GM21737 (cell line): ENCODE data around the gene TMEM132D.
"Not testable (repeated sequence)": the region's sequence is repeated elsewhere in the genome, so short reads cannot be mapped to it uniquely, and the experiment has no call there.

Experiments used
- ATAC-seq: cut with Tn5 transposase; IDR thresholded peaks from one replicate; pipeline ENCODE4 v1.9.1; 2021; ENCODE audit warnings: mild to moderate bottlenecking, moderate library complexity; ENCODE audit not compliant: unreplicated experiment

The TMEM132D gene

DNA sequence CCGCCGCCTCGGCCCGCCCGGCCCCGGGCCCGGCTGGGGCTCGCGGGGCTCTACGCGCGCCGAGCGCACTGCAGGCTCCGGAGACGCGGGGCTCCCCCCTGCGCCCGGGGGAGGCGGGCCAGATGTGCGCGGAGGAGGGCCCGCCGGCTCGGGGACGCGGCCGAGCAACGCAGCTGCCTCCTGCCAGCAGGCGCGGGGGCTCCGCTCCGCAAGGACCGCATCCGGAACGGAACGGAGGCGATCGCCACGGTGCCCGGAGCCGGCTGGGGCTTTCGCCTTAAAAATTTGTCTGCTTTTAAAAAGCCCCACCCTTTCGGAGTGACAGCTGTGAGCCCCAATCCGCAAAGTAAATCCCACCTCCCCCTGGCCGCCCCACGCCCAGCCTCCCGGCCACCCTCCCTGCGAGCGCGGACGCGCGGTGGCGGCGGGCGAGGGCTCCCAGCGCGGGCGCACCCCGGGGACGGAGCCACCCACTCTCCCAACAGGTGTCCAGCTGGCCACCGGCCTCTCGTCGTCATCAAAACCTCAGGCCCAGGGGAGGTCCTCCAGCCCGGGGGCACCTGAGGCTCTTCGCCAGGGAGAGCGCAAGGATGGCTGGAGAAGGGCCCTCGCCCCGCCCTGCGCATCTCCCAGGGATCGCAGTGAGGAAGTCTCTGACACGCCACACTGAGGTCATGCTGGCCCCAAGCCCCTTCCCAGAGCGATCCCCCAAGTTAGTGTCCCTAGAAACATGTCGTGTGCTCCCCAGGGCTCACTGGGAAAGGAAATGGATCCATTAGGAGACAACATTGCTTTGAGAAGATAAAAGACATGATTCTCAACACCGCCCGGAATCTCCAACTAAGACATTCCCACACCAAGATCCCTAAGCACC lies at the start of gene TMEM132D:
Gene TMEM132D (minus strand): TSS at position 70 of the 874 bp plus-strand sequence.
- ATAC-seq = no peak

DNA sequence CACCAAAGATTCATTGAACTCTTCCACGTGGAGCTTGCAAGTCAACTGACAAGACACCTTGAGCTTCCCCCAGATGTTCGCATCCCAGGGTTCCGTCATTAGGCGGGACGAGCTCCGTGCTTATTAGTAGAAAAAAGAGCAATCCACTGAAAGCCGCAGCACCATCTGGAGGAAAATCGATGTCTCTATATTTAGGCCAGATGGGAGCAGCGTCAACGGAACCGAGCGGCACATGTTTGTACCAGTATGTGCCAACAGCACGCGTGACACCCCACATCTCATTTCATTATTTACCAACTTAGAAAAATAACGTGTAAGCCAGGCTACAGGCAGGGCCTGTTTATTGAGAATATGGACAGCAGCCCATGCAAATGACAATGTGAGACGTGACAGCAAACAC lies 45.8 kb upstream of the TMEM132D start:
- ATAC-seq = no peak

DNA sequence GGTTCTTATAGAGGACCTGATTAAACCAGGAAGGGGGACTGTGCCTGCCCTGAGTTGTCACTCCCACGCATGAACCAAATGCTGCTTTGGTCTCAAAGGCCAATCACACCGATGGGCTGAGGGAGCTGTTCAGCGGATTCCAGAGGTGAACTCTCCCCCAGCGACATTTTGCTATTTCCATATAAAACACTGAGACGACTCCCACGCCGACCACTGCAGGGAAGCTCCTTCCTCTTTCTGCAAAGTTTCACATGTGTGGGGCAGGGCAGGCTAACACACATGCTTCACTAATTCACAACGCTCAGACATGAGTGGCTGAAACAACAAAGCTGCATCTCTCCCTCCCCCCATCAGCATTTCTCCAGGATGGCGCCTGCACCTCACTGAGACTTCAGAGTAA lies 37.8 kb upstream of the TMEM132D start:
- ATAC-seq = no peak

DNA sequence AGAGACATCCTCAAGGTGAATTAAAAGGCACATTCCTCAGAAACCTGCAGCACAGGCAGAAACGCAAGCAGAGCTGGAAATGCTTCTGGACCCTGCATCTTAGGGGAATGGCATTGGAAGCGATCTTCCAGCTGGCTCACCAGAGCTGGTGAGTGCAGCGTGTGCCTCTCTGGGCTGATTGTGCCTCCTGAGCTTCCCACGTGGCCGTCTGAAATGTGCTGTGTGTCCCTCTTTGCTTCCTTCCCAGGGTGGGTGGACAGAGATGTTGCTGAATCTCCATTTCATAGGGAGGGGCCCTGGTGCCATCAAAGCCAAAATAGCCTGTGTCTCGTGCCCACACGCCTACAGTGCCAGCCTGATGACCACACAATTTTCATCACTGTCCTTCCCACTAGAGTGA lies 34.3 kb upstream of the TMEM132D start:
- no peak for ATAC-seq

DNA sequence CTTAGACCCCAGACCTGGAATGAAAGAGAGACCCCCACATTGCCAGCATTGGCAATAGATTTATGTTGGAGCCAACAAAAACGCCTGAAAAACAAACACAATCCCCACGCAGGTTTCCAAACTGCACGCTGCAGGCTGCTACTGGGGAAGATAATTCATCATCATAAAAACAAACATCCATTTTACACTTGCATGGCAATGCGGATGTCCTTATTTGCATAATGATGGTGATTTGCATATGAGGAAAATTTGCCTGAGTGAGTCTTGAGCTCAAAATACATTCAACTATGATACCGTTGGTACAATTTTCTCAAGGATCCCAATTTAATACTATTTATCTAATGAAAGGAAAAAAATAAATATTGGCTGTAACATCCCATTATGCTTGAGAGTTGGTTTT lies 33.6 kb upstream of the TMEM132D start:
- ATAC-seq = no peak

DNA sequence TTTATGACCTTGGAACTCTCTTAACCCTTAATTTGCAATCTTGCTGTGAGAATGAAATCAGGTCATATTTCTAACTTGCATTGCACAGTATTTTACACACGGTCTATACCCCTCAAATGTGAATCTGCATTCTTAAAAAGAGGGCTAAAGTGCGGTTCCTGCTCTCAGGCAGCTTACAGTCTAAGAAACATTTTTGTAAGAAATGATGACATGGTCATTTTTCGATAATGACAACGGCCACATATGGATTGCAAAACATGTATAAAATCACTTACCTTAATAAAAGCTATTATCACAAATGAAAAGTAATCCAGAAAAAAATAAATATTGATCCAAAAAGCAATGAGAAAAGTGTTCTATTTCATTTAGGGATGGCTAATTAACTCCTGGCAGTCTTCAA lies 24.8 kb upstream of the TMEM132D start:
- ATAC-seq = no peak

DNA sequence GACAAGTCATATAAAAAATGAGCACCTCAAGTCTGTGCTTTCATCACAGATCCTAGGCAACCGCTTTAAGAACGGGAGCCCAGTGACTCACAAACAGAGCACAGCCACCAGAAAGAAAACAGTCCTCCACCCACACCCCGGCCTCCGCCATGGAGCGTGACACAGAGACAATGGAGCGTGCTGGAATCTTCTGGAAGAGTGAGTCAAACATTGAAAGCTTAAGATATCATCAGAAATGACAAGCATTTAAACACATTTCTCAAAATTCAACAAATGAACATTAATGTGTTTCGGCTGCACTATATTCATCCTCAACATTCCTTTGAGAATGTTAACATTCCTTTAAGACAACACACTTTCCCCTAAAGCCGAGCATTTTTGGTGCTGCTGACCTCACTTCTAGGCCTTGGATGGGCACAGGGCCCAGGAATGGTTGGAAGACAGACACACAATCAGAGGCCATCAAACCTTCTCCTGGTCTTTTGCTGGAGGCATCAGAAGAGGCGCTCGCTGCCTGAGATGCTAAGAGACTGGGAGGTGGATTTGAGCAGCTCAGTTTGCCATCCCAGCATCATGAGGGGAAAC lies 23.6 kb upstream of the TMEM132D start:
- ATAC-seq = no peak

DNA sequence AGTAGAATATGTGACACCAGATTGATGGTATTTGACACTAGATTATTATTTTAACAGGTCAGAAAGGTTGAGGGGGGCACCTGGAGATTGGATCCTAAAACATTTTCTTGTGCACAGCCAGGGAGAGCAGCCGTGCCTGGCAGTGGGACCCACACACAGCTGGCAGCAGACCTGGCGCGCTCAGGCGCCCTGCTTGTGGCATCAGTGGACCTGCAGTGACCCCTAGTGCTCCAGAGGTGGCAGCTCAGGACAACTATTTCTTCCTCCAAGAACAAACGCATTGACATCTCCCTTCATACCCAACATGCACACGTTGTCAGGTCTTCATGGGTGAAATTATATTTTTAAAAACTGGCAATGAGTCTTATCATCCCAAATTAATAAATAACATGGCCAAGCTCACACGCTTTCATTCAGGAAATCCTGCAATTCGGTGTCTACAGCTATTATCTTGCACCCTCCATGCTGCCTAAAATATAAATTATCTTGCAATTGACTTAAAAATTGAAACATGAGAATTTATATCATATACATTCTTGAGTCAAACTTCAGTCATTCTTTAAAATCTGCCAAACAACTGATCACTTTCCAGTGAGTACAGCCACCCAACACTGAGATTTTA lies 7.7 kb upstream of the TMEM132D start:
- peak; percentile 69 for ATAC-seq

DNA sequence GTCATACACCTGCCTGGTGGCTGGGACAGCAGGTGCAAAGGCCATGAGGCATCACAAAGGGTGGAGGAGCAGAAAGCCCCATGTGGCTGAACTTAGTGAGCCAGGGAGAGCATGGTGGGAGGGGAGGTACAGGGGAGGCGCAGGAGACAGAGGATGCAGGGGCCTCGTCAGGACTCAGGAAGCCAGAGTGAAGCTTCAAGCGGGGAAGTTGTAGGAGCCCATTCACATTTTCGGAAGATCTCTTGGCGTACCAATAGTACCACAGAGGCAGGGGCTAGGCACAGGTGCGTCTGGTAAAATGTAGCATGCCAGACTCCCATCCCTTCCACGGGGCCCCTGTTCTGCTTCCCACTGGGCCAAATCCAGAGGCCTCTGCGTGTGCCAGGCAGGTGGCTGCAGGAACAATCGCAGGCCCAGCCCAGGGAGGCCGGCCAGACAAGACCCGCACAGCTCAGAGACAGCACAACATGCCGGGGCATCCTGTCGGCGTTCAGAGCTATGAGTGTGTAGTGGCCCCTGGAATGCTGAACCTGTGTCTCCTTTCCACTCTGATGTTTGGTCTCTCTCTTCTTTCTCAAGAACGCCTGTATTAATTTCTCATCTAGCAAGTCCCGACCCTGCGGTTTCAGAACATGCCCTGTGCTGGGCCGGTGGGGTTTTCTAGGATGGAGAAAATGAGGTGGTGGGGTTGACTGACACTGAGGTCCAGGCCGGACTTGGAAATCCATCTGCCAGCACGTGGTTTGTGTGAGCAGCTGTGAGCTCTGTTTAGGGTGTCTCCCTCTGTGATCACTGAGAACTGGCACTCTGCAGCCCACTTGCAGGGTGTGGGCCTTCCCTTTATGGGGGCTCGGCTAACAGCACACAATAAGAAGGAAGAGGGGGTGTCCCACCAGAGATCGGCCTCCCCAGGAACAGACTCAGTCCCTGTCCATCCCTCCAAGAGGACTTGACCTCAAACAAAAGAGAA lies 5.5 kb upstream of the TMEM132D start:
- no peak for ATAC-seq

DNA sequence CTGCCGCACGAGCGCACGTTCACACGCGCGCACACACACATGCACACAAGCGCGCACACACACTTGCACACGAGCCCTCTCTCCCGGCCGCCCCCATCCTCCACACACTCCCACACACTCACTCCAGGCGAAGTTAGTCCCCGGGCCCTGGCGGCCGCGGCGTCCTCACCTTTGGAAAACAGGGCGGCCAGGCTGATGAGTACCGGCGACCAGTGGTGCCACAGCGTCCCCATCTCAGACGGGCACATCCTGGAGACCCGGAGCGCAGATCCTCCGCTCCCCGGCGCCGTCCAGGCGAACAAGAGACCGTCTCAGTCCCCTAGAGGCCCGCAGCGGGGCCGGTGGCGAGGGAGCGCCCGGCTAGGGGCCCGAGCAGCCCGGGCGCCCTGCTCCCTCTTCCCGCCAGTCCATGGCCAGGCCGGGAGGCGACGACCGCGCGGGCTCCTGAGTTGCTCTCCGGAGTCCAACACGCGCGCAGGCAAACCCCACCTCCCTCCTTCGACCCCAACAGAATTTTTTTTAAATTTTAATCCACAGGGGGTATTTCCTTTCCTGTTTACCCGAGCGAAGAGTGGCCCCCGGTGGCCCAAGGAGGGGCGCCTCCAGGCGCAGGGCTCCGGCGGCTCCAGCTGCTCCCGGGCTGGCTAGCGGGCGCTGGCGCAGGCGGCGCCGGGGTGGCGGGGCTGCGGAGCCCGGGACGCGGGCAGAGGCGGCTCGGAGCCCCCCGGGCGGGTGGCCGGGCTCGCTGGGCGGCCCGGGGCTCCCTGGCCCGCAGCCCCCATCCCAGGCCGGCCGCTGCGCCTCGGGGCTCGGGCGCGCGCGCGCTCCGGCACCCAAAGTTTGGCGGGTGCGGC lies 506 bp downstream of the TMEM132D start:
- no peak for ATAC-seq

DNA sequence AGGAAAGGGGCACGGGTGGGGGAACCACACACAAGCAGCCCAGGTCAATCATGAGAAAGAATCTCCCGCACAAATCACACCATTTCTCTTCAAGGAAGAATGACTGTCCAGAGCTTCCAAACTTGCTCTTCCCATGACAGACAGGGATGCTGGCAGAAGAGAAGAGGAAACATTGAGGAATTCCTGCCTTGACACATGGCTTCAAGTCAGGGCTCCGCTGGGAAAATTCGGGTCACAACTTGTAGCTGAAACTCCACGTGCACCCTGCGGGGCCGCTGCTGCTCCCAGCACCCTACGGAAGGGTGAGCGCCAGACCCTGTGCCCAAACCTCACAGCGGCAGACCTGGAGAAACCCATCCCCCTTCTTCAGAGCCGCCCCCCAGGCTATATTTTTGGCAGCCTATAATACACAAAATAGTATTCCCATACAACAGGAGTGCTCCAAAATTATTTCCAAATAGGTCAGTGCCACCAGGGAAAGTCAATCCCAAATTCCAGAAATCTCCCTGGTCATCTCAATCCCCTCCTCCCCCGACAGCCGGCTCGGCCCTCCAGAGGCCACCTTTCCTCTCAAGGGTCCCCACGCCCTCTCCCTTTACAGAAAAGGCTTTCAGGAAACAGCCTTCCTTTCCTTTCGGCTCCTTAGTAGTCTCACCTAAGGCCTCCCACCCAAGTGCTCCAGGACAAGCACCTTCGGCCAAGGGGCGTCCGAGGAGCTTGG lies 1.3 kb downstream of the TMEM132D start:
- ATAC-seq = no peak

DNA sequence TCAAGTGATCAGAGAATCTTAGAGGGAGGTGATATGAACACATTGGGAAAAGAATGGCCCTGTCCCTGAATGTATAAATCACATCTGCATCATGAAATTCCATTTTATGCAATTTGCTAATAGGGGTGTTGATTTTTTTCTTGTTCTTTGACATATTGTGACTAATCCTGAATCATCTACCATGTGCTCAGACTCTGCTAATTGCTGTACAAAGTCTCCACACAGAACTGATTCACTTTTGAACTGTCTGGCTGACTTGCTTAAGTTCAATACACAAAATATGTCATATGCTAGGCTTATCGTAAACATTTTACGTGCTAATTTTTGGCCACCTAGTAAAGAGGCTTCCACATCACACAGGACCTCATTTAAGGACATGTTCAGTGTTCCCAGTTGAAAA lies 2.6 kb downstream of the TMEM132D start:
- ATAC-seq = no peak

DNA sequence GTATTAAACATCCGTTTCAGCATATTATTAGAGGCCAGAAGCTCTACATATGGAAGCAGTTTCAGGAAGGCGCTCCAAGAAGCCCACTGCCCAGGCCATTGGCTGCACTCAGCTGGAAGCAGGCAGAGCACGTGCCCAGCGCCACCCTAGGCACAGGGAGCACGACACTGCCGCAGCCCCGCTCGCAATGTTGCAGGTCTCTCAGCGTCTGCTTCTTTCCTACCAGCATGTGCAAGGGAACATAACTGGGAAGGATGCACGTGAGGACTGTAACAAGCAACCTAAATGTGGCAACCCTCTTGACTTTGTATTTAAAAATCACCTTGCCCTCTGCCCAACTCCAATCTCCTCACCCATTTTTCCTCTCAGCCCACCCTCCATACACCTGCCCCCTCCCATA lies 3.5 kb downstream of the TMEM132D start:
- ATAC-seq = no peak

DNA sequence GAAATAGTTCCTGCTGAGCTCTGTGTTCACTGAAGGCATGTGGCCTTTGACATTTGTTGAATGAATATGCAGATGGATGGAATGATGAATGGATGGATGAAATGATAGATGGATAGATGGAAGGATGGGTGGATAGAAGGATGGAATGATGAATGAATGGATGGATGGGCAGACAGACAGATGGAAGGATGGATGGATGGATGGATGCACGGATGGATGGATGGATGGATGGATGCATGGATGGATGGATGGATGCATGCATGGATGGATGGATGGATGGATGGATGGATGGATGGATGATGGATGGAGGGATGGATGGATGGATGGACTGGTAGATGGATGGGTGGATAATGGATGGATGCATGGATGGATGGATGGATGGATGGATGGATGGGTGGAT lies 4.8 kb downstream of the TMEM132D start:
- not testable (repeated sequence) for ATAC-seq

DNA sequence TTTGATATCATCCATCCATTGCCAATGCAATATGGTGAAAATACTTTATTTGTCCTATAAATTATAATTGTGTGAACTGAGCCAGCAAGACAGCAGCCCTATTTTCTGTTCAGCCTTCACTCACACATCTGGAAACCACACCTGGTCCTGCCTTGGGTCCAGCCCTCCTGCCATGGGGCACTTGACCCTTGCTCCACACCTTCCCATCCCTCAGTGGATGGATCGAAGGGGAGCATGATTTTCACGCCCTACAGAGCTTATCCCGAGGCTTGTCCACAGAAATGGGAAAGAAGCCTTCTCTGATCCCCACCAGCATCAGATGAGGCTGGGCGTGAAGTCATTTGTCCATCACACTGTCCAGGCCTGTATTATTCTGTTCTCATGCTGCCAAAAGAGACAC lies 10.1 kb downstream of the TMEM132D start:
- ATAC-seq = no peak

DNA sequence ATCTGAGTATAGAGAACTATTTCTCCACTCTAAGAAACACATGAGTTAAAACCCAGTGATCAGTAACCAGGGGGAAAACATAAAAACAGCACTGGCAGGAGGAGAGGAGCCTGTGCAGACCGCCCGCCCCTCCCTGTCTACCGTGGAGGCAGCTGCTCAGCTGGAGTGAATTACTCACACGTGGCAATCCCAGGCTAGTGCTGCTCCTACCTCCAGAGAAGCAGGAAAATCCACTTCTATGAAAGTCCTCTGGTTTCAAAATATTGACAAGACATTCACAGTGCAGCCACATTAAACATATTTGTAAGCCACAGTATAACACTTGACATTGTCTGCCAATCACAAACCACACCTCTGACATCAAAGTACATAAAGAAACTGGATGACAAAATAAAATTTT lies 16.7 kb downstream of the TMEM132D start:
- no peak for ATAC-seq

DNA sequence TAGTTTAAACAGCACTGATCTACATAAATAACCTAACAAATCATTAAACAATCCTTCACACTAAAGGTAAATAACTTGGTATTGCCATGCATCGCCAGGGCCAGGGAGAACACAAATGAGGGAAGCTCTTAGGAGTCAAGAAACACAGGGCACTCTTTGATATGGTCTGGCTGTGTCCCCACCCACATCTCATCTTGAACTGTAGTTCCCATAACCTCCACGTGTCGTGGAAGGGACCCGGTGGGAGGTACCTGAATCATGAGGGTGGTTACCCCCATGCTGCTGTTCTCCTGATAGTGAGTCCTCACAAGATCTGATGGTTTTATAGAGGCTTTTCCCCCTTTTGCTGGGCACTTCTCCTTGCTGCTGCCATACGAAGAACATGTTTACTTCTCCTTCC lies 17.3 kb downstream of the TMEM132D start:
- no peak for ATAC-seq

DNA sequence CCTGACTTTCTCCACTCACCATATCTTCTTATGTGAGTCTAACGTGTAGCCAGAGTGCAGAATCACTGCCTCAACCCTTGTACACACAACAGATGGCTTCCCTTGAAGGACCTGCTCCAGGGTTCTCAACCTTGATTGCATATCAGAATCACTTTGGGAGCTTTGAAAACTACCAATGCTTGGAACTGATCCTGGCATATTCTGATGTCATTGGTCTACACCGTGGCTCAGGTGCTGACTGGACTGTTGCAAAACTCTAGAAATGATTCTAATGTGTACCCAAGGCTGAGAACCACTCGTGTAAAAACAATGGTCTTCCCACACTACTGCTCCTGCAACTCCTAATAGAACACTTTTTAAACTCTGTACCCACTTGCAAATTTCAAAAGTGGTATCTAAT lies 18.5 kb downstream of the TMEM132D start:
- no peak for ATAC-seq

DNA sequence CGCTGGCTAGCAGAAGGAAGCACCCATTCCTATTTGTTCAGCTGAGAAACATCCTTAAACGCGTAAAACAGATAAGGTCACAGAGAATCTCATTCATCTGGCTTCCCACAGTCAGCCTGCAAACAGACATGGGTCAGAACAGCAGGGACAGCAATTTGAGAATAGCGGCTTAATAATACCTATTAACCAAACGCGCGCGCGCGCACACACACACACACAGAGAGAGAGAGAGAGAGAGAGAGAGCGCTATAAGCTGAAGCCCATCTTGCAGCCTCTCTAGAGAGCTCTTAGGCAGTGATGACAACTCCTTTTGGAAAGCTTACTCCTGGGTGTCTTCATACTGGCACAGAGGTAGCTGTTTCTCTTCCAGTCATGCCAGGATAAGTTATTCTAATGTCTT lies 26.4 kb downstream of the TMEM132D start:
- ATAC-seq = no peak
